HG03095 (cell line): ENCODE data around the gene YES1.
"Not testable (repeated sequence)": the region's sequence is repeated elsewhere in the genome, so short reads cannot be mapped to it uniquely, and the experiment has no call there.

ENCODE experiments used
- ATAC-seq: cut with Tn5 transposase; IDR thresholded peaks from one replicate; pipeline ENCODE4 v1.9.1; 2021; ENCODE audit warnings: moderate library complexity; ENCODE audit not compliant: unreplicated experiment

YES1 gene

GRCh38 chr18:785242-785641 is 26.8 kb downstream of the YES1 start:
- ATAC-seq, result no peak

GRCh38 chr18:784470-785172 is 27.4 kb downstream of the YES1 start:
- no peak for ATAC-seq

GRCh38 chr18:778194-778927 is 33.7 kb downstream of the YES1 start:
- ATAC-seq, result no peak

- ATAC-seq, result no peak
These were observed 35.0 kb downstream of the YES1 start for GRCh38 chr18:777021-777420.

GRCh38 chr18:776044-776443 is 36.0 kb downstream of the YES1 start:
- not testable (repeated sequence) for ATAC-seq

- no peak for ATAC-seq
These were observed 37.2 kb downstream of the YES1 start for GRCh38 chr18:774811-775210.

GRCh38 chr18:773980-774624 is 37.9 kb downstream of the YES1 start:
- no peak for ATAC-seq

GRCh38 chr18:770583-770961 is 41.5 kb downstream of the YES1 start:
- ATAC-seq, result no peak

GRCh38 chr18:767961-768360 is 44.1 kb downstream of the YES1 start:
- ATAC-seq, result no peak

GRCh38 chr18:767084-767882 is 44.8 kb downstream of the YES1 start:
- no peak for ATAC-seq

- no peak for ATAC-seq
These were observed 45.5 kb downstream of the YES1 start for GRCh38 chr18:766550-766860.

- ATAC-seq, result no peak
These were observed 46.1 kb downstream of the YES1 start for GRCh38 chr18:765764-766549.

GRCh38 chr18:759864-760263 is 52.2 kb downstream of the YES1 start:
- ATAC-seq, result not testable (repeated sequence)

- ATAC-seq, result no peak
These were observed 56.5 kb downstream of the YES1 start for GRCh38 chr18:755506-755905.

- no peak for ATAC-seq
These were observed 57.4 kb downstream of the YES1 start for GRCh38 chr18:754656-755055.

GRCh38 chr18:750456-750855 is 61.6 kb downstream of the YES1 start:
- no peak for ATAC-seq

- no peak for ATAC-seq
These were observed 67.0 kb downstream of the YES1 start for GRCh38 chr18:744832-745597.

- ATAC-seq, result no peak
These were observed 70.0 kb downstream of the YES1 start for GRCh38 chr18:741931-742512.

GRCh38 chr18:732371-732770 is 79.7 kb downstream of the YES1 start:
- ATAC-seq, result no peak

- ATAC-seq, result no peak
These were observed 80.9 kb downstream of the YES1 start for GRCh38 chr18:731185-731584.
